Measurements from ENCODE around the gene ACSM6.

ACSM6 gene

DNA sequence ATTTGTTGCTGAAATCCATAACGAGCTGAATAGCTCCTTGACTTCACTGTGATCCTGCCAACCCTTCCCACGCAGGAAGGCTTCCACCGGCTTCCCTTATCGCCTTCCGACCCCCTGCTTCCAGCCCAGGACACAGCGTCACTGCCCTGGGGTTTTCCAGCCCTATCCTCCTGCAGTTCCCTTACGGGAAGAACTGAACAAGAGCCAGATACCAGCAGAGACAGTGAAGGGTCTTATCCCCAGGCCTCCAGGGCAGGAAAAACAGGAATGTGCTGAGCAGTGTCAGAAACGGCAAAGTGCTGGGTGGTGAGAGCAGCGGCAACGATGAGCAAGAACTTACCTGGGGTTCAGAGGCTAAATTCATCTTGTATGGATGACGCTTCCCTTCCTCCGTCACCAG lies 74.4 kb downstream of the ACSM6 start:
- no peak for DNase-seq (ENCODE audit: low spot score)

DNA sequence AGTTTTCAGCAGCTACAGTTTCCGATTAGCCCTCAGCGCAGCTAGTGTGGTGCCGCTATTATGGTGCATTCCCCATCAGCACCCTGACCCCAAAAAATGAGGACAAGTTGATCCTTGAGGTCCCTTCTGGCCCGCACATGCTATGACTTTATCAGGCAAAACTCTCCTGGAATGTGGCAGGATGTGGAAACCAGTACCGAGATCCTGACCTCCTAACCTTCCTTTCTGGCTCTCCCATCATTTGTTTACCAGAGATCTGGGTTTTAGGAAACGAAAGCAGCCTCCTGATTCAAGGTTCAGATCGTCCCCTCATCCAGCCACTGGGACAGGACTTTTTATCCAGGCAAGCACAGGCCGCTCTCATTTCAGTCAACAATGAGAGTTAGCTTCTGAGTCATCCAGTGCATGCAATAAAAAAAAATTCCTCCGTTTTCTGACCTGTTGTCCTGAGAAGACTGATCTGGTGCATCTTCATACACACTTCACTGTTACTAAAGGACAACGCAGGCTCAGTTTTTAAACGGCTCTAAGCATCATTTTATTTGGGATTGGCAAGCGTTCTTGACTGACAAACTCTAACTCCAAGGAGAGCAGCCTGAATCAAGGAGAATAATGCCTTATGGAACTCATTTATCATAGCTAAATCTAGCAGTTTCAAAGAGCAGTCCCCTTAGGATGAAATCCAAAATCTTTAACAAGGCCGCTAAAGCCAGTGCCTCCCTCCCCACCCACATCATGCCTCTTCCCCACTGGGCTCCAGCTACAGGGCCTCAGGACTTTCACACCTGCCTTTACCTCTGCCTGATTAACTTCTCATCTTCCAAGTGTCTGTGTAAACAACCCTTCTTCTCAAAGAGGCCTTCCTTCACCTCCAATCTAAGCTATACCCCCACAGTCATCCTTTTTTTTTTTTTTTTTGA lies 79.6 kb downstream of the ACSM6 start:
- no peak for DNase-seq (ENCODE audit: low spot score)

DNA sequence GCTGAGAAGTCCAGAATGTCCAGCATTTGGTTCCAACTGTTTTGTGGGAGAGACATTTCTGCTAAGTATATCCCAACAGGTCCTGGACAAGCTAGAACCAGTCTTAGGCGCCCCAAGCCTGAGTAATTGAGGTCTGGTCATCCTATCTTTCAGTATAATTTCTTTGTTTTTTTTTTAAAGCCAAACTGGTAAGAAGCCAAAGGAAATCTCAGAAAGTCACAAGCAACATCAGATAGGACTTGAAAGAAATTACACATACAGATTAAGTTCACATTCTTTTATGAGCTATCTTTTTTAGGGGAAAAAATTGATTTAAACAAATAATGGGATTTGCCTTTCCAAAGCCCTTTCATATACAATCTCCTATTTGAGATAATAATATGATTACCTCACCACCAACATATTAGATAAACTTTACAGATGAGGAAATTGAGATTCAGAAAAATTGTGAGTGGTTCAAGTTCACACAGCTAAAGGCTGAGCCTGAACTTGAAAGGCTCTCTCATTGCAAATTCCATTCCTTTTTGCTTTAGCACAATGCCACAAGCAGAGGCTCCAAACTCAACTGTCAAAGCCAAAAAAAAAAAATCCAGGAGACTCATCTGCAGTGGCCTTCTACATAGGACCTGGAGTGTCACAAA lies 81.8 kb downstream of the ACSM6 start:
- DNase-seq (ENCODE audit: low spot score): no peak

DNA sequence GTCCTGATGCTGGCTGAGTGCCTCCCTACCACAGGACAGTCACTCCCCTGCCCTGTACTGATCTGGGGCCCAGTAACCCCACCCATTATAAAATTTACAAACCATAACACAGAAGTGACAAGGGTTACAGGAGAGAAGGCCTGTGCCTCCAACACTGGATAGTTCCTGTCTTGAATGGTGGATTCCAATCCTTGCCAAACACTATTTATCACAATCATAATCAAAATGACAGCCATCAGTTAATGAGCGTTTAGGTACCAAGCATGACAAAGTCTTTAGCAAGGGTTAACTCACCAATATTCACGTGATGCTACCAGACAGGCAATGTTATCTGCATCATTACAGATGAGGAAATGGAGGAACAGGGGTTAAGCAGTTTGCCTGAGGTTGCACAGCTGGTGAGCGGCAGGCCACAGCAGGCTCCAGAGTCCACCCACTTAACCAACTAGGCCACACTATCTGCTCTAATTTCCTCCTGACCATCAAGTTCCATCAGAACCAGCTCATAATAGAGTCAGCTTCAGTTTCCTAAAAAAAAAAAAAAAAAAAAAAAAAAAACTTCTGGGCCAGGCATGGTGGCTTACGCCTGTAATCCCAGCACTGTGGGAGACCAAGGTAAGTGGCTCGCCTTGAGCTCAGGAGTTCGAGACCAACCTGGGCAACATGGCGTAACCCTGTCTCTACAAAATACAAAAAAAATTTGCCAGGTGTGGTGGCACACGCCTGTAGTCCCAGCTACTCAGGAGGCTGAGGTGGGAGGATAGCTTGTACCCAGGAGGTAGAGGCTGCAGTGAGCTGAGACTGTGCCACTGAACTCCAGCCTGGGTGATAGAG lies 82.5 kb downstream of the ACSM6 start:
- no peak for DNase-seq (ENCODE audit: low spot score)

DNA sequence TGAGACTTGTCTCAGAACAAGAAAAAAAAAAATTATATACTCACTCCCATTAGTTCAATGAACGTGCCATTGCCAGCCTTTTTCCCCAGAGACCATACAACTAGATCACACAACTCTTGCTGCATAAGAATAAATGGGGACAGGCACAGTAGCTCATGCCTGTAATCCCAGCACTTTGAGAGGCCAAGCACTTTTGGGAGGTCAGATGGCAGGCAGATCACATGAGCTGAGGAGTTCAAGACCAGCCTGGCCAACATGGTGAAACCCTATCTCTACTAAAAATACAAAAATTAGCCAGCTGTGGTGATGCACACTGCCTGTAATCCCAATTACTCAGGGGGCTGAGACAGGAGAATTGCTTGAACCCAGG lies 83.1 kb downstream of the ACSM6 start:
- DNase-seq (ENCODE audit: low spot score): no peak

DNA sequence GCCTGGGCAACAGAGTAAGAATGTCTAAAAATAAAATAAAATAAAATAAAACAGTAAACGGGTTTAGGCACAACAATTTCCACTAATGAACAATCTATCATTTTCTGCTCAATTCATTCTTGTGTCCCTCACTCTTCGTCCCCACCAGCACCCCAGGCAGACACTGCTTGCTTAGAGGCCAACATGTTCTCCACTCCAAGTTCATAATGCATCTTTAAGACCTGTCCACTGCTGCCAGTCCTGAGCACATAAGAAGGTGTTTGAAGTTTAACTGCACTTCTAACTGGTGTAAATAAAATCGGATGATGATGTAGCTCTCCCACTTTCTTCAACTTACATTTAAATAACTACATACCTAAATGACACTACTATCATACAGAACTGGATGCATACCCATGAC lies 83.6 kb downstream of the ACSM6 start:
- no peak for DNase-seq (ENCODE audit: low spot score)

Data from left forelimb (tissue), 1 donor.